Activated effector memory CD4-positive, alpha-beta T cell treated with Interleukin-2 at 50 U/mL for 16 hours (primary cell): Measurements from ENCODE around the gene NKAIN4.
"Not testable (repeated sequence)": the region's sequence is repeated elsewhere in the genome, so short reads cannot be mapped to it uniquely, and the experiment has no call there.

Experiments used
- DNase-seq: peaks from one replicate; pipeline ENCODE4 v3.0.0-alpha.2; 2020

NKAIN4 gene

DNA sequence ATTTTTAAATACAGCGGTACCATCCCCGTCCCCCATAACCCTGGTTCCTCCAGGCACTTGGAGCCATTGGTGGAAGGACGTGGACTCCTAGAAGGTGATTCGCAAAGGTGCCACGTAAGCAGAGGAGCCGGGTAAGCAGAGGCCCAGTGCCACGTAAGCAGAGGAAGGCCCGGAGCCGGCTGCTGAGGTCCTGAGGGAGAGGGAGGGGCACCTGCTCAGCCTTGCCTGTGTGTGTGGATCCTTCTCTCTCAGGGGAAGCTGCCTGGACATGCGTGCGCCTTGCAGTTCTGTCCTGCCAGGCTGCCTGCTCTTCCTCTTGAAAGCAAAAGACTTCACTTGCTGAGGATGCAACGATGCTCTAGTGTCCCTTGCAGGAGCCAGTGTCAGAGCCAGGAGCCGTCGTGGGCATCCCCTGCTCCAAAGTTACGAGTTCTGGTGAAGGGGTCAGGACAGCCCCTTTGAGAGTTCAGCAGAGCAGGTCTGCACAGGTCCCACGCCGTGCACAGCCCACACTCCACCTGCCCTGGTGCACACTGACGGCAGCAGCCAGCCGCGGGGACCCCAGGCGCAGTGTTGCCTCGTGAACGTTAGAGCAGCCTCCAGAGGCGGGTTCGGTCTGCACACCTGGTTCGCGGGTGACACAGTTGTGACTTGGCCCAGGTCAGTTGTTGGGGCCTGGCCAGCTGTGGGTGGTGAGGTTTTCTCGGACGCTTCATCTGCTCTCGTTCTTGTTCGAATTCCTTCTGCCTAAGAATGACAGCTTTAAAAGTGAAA is 1.9 kb upstream of the NKAIN4 start:
- no peak for DNase-seq

DNA sequence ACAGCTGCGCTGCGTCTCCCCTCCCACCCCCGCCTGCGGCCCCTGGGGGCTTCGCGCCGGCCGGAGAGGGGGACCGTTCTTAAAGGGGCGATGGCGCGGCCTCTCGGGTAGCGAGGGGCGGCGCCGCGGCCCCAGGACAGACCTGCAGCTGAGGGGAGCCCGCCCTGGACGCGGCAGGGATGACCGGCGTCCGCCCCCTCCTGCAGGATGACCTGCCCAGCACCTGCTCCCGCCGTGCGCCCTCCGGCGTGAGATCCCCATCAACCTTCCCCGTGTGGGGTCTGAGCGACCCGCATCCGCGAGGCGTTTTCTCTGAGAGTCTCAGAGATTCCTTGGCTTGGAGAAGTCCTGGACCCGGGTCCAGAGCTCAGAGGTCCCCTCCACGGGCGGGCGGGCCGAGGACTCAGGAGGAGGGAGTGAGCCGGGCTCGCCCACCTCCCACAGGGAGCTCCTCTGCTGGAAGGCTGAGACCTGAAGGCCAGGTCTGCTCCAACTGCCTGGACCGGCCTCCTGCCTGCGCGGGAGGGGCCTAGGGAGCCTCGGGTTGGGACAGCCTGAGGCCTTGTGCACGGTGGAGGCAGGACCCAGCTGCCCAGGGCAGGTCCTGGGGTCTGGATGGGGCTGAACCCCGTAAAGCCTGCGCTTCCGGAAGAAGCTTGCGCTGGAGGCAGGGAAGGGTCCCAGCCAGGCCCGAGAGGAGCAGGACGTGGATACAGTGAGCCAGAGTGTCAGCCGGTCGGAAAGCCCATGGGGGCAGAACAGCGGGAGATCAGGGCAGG is 532 bp upstream of the NKAIN4 start:
- DNase-seq, result no peak

GRCh38 chr20:63253438-63254231 is 628 bp downstream of the NKAIN4 start:
- no peak for DNase-seq

GRCh38 chr20:63253065-63253437 is 1.2 kb downstream of the NKAIN4 start:
- DNase-seq, result no peak

DNA sequence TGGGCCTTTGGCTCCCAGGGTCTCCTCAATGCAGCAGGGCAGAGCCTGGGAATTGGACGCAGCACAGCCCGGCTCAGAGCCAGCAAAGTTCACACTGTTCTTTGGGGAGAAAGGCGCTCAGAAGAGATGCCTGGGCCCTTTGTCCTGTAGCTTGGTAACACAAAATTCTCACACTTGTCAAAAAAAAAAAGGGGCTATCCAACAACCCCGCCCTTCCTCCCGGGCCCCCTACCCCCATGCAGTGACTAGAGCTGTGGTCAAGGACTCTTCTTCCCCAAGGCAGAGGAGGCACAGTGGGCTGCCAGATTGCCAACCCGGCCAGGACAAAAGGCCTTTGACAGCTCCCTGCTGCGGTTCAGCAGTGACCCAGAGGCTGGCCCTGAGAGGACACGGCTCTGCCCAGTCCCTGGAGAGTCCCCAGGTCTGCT is 2.0 kb downstream of the NKAIN4 start:
- no peak for DNase-seq

- not testable (repeated sequence) for DNase-seq
These were observed 2.9 kb downstream of the NKAIN4 start for GRCh38 chr20:63251350-63251749.

GRCh38 chr20:63249891-63250290 is 4.4 kb downstream of the NKAIN4 start:
- DNase-seq, result no peak

- no peak for DNase-seq
These were observed 5.2 kb downstream of the NKAIN4 start for GRCh38 chr20:63248835-63249591.

DNA sequence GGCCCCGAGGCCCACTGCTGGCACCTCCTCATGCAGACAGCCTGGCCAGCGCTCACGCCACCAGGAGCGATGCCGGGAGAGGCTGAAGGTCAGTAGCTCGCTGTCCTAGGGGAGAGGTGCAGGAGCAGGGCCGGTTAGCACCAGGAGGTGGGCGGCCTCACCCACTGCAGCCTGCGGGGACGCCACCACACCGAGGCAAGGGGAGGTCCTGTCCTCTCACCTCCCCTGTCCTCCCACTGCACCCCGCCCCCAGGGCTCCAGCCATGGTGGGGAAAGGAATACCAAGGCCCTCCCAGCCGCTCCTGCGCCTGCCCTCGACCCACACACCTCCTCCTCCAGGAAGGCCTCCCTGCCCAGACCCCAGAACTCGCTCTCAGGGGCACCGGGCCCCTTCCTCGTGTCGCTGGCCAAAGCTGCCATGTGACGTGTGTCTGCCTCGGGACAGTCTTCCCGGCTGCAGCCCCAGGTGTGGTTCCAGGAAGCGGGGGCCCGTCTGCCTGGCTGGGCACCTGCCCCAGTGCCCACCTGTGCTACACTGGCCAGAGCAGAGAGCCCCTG is 6.5 kb downstream of the NKAIN4 start:
- no peak for DNase-seq

DNA sequence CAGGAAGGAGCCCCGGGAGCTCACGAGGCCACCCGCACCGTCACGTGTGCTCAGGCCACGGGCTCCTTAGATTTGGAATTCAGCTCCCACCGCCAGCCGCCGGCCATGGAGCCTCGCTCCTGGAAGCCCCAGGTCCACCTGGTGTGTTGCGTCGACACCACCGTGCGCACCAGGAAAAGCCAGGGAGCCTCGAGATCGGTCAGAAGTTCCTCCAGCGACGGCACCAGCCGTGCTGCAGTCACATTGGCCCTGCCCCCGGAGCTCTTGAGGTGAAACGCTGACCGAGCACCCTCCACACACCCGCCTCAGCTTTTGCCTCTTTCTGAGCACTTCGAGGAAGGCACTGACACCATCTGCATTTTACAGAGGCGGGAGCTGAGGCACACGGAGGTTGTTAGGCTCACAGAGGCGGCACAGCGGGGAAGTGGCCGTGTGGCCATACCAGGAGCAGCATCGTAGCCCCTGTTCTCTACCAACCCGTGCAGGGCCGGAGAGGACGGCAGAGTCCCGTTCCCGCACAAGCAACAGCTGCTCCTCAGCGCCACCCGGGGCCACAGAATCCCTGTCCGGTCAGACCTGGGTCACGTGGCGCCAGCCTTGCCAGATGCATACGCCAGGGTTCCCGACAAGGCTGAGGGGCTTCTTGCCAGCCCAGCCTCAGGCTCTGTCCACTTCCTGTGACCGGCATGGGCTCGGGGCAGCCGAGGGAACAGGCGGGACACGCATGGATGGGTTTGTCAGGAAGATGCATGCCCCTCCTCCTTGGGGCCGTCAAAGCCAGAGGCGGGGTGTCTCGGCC is 7.6 kb downstream of the NKAIN4 start:
- no peak for DNase-seq

GRCh38 chr20:63244468-63244867 is 9.8 kb downstream of the NKAIN4 start:
- DNase-seq, result no peak

DNA sequence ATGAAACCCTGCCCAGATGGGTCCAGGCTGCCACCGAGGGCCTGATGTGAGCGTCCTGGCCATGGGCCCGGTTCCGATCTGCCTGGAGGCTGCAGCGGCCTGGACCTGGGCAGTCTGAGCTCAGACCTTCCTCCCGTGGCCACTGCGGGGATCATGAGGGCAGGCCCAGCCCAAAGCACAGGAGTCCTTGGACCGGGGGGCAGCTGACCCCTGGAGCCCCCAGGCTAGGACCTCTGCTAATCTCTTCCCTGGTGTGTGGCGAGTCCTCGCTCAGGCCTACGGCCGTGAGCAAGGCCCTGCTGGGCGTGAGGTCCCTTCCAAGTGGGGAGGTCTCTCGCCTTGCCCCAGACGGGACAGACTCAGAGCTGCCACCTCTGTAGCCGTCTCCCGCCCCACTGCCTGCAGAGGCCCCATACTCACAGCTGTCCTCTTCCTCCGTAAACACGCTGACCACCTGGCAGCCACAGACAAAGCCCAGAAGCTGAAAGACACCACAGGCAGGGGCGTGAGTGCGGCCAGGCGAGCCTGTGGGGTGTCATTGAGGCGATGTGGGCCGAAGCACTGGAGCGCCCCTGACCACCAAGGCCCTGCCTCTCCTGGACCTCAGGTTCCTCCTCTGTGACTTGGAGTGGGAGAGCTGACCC is 10.5 kb downstream of the NKAIN4 start:
- DNase-seq, result no peak

DNA sequence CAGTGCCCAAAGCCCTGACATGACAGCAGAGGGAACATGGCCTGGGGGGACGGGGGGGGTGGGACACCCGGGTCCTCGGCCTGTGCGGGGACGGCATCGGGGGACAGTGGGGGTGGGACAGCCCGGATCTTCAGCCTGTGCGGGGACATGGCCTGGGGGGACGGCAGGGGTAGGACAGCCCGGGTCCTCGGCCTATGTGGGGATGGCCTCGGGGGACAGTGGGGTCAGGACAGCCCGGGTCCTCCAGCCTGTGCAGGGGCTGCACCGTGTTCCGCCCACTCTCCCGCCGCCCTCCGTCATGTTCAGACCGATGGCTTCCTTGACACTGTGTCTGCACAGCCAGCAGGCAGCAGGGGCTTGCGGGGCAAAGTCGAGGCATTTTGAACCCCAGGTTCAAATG is 11.5 kb downstream of the NKAIN4 start:
- DNase-seq, result no peak

DNA sequence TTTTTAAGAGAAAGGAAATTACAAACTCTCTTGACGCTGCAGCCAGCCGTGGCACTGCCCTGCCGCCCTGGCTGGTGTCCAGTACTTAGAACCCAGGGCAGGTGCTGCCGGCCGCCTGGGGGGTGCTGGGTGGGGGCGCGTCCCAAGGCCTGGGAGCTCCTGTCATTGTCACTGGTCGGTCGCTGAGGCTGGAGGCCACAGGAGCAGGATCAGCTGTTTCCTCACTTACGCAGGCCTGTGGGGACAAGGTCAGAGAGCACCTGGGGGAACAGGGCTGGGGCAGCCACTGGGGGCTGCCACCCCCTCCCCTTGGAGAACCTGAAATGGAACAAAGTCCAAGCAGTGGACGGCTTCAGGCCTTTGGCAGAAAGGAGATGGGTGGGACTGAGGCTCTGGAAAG is 13.0 kb downstream of the NKAIN4 start:
- no peak for DNase-seq

DNA sequence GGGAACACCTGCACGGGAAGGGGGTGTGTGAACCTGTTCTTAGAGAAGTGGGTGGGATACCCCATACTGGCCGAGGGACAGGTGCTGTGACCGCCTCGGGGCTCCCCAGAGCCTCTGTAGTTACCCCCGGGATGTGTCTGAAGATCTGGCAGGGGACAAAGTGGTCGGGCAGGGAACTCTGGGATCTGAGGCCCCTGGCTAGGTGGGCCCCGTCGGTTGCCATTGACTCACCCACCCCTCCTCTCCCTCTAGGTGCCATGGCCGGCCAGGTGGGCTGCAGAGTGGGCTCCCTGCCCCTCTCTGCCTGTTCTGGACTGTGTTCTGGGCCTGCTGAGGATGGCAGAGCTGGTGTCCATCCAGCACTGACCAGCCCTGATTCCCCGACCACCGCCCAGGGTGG is 14.3 kb downstream of the NKAIN4 start:
- no peak for DNase-seq

GRCh38 chr20:63239431-63239830 is 14.8 kb downstream of the NKAIN4 start:
- no peak for DNase-seq

DNA sequence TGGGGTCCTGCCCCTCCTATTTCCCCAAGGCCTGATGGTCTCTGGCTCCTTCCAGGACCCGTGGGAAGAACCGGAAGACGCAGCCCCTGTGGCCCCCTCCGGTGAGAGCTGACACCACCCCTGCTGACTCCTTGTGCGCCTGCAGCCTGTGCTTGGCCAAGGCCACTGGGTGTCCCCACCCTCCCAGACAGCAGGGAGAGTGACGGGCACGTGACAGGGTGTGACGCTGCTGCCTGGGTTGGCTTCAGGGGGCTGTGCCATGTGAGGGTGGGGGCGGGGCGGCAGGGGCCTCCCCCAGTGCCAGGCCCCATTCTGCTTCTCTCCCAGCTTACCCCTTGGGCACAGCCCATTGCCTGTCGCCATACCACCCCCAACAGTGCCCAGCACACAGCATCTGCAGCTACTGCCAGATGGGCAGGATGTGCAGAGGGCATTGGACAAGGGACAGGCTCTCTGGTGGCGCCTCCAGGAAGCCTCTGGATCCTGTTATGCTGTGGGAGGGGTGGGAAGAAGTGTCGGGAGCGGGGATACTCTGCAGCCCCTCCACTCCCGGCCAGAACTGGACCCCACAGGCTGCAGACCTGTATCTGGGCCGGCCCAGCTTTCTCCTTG is 15.6 kb downstream of the NKAIN4 start:
- no peak for DNase-seq

DNA sequence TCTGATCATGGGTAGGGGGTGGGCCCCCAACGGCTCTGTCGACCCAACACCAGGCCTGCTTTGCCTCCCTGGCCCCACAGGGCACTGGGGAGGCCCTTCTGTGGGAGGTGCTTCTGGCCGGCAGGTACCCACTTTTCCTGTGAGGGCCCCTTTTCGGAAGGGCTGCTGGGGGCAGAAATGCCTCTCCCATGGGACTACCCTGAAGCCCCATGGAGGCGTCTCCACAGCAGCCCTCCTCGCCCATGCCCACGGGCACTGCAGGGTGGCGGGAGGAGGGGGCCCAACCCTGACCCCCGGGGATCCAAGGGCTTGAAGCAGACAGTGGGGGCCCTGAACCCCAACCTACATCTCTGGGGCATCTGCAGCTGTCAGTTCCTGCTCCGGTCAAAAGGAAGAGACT is 16.2 kb downstream of the NKAIN4 start:
- DNase-seq, result no peak

- no peak for DNase-seq
These were observed 18.0 kb downstream of the NKAIN4 start for GRCh38 chr20:63236116-63236837.

- DNase-seq, result no peak
These were observed 18.8 kb downstream of the NKAIN4 start, which contains the start of gene BIRC7 for GRCh38 chr20:63235399-63235983. Gene BIRC7, plus strand, starts transcription at chr20:63235905. Its CDS starts 192 bp downstream, at chr20:63236097.
